IPS-15b (cell line): ENCODE results near the gene TBATA.

Source experiments
- H3K27me3 ChIP-seq: one replicate; pipeline ENCODE4 v1.6.1; 2013; ENCODE audit warnings: low read length; ENCODE audit not compliant: control insufficient read depth, insufficient read depth
- H3K36me3 ChIP-seq: one replicate; pipeline ENCODE4 v1.6.1; 2013; ENCODE audit warnings: low read length; ENCODE audit not compliant: control insufficient read depth, insufficient read depth
- H3K4me1 ChIP-seq: one replicate; pipeline ENCODE4 v1.6.1; 2013; ENCODE audit warnings: mild to moderate bottlenecking, low read length; ENCODE audit not compliant: control insufficient read depth, insufficient read depth
- H3K4me3 ChIP-seq: one replicate; pipeline ENCODE4 v1.5.1; 2013; ENCODE audit warnings: low read depth, low read length
- H3K9ac ChIP-seq: one replicate; pipeline ENCODE4 v1.6.1; 2013; ENCODE audit warnings: low read depth, mild to moderate bottlenecking, low read length
- H3K9me3 ChIP-seq: one replicate; pipeline ENCODE4 v1.6.1; 2013; ENCODE audit warnings: mild to moderate bottlenecking, low read length; ENCODE audit not compliant: control insufficient read depth, insufficient read depth

Gene TBATA

GRCh38 chr10:70753841-70754621 is 31.1 kb downstream of the TBATA start:
- no peaks in the 10 kb centered on the region for H3K4me1 ChIP-seq
- no peak overlapping the region for H3K4me3 ChIP-seq
- H3K9me3 ChIP-seq, result no peaks in the 10 kb centered on the region
- H3K27me3 ChIP-seq, result no peaks in the 10 kb centered on the region
- no peak overlapping the region for H3K9ac ChIP-seq
- no peaks in the 10 kb centered on the region for H3K36me3 ChIP-seq

GRCh38 chr10:70753026-70753663 is 32.0 kb downstream of the TBATA start:
- no peaks in the 10 kb centered on the region for H3K9me3 ChIP-seq
- H3K27me3 ChIP-seq, result no peaks in the 10 kb centered on the region
- no peak overlapping the region for H3K9ac ChIP-seq
- H3K4me3 ChIP-seq, result no peak overlapping the region
- no peaks in the 10 kb centered on the region for H3K4me1 ChIP-seq
- no peaks in the 10 kb centered on the region for H3K36me3 ChIP-seq

- Histone ChIP-seq H3K9me3 (no peaks in the 10 kb centered on the region), H3K9ac (no peak overlapping the region), H3K4me3 (no peak overlapping the region), H3K36me3 (no peaks in the 10 kb centered on the region), H3K27me3 (no peaks in the 10 kb centered on the region), H3K4me1 (no peaks in the 10 kb centered on the region)
Observed at GRCh38 chr10:70752571-70752970, 32.6 kb downstream of the TBATA start.

GRCh38 chr10:70751991-70752390 is 33.2 kb downstream of the TBATA start:
- H3K4me1 ChIP-seq, result no peaks in the 10 kb centered on the region
- H3K27me3 ChIP-seq, result no peaks in the 10 kb centered on the region
- no peaks in the 10 kb centered on the region for H3K36me3 ChIP-seq
- H3K4me3 ChIP-seq, result no peak overlapping the region
- no peak overlapping the region for H3K9ac ChIP-seq
- H3K9me3 ChIP-seq, result no peaks in the 10 kb centered on the region

GRCh38 chr10:70751356-70751755 is 33.8 kb downstream of the TBATA start:
- H3K9ac ChIP-seq, result no peak overlapping the region

GRCh38 chr10:70750156-70750703 is 34.9 kb downstream of the TBATA start:
- no peaks in the 10 kb centered on the region for H3K27me3 ChIP-seq
- no peaks in the 10 kb centered on the region for H3K4me1 ChIP-seq
- no peaks in the 10 kb centered on the region for H3K9me3 ChIP-seq
- H3K36me3 ChIP-seq, result no peaks in the 10 kb centered on the region
- H3K9ac ChIP-seq, result no peak overlapping the region
- no peak overlapping the region for H3K4me3 ChIP-seq

More at GRCh38 chr10:70751356-70751755, 33.8 kb downstream of the TBATA start:
- H3K36me3 ChIP-seq, result no peaks in the 10 kb centered on the region
- H3K4me3 ChIP-seq, result no peak overlapping the region
- no peaks in the 10 kb centered on the region for H3K9me3 ChIP-seq
- no peaks in the 10 kb centered on the region for H3K27me3 ChIP-seq
- H3K4me1 ChIP-seq, result no peaks in the 10 kb centered on the region

GRCh38 chr10:70749756-70750155 is 35.4 kb downstream of the TBATA start:
- Histone ChIP-seq H3K9ac (no peak overlapping the region), H3K4me1 (no peaks in the 10 kb centered on the region), H3K36me3 (no peaks in the 10 kb centered on the region), H3K27me3 (no peaks in the 10 kb centered on the region), H3K9me3 (no peaks in the 10 kb centered on the region), H3K4me3 (no peak overlapping the region)

GRCh38 chr10:70748801-70749573 is 36.2 kb downstream of the TBATA start:
- Histone ChIP-seq H3K9me3 (no peaks in the 10 kb centered on the region), H3K9ac (no peak overlapping the region), H3K4me1 (no peaks in the 10 kb centered on the region), H3K4me3 (no peak overlapping the region), H3K27me3 (no peaks in the 10 kb centered on the region), H3K36me3 (no peaks in the 10 kb centered on the region)

- Histone ChIP-seq H3K9ac (no peak overlapping the region), H3K36me3 (no peaks in the 10 kb centered on the region), H3K4me1 (no peaks in the 10 kb centered on the region), H3K27me3 (no peaks in the 10 kb centered on the region), H3K4me3 (no peak overlapping the region), H3K9me3 (no peaks in the 10 kb centered on the region)
Observed at GRCh38 chr10:70748305-70748704, 36.9 kb downstream of the TBATA start.

GRCh38 chr10:70747192-70747965 is 37.8 kb downstream of the TBATA start:
- Histone ChIP-seq H3K4me1 (no peaks in the 10 kb centered on the region), H3K36me3 (no peaks in the 10 kb centered on the region), H3K9me3 (no peaks in the 10 kb centered on the region), H3K4me3 (no peak overlapping the region), H3K9ac (no peak overlapping the region), H3K27me3 (no peaks in the 10 kb centered on the region)

GRCh38 chr10:70745555-70745954 is 39.6 kb downstream of the TBATA start:
- H3K4me1 ChIP-seq, result no peaks in the 10 kb centered on the region
- H3K36me3 ChIP-seq, result no peaks in the 10 kb centered on the region
- H3K9ac ChIP-seq, result no peak overlapping the region
- no peak overlapping the region for H3K4me3 ChIP-seq
- H3K9me3 ChIP-seq, result no peaks in the 10 kb centered on the region
- no peaks in the 10 kb centered on the region for H3K27me3 ChIP-seq
